Measurements from ENCODE around the gene GPR68.
"Not testable (repeated sequence)": the region's sequence is repeated elsewhere in the genome, so short reads cannot be mapped to it uniquely, and the experiment has no call there.

Gene GPR68

DNA sequence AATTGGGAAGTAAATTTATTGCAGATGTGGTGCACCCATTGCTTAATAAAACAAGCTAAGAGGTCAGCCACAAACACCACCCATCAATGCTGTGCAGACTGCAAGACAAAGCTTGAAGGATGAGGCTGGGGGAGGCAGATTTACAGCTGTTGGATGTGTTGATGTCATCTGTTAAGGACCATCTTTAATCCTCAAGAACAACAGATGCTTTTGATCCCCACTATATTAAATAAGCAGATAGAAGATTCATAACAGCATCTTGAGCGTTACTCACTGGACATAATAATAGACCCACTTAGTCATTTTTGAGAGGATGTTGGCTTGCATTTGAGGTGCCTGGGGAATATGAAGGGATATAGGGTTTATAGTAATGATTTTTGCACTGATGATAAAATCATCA is 58.8 kb downstream of the GPR68 start (continued):
- no peak for TF ChIP-seq ZNF561 (tag by site-specific recombination; IDR thresholded peaks at IDR 0.05; ENCODE audit: borderline replicate concordance)

DNA sequence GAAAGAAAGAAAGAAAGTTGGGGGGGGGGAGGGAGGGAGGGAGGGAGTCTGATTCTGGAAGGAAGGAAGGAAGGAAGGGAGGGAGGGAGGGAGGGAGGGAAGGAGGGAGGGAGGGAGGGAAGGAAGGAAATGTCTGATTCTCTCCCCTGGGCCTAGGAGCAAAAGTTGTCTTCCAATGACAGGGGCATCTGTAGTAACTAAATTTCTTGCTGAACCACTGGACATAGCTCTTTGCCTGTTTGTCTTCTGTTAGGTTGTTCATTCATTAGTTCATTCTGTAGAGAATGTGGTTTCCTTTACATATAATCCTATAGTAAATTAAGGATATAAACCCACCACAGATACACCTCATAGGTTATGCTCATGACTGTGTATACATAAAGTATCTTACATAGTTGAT is 59.9 kb downstream of the GPR68 start:
- no peaks in the 10 kb centered on the region for H3K4me1 ChIP-seq (ENCODE audit: control insufficient read depth, insufficient read depth, low read length)

DNA sequence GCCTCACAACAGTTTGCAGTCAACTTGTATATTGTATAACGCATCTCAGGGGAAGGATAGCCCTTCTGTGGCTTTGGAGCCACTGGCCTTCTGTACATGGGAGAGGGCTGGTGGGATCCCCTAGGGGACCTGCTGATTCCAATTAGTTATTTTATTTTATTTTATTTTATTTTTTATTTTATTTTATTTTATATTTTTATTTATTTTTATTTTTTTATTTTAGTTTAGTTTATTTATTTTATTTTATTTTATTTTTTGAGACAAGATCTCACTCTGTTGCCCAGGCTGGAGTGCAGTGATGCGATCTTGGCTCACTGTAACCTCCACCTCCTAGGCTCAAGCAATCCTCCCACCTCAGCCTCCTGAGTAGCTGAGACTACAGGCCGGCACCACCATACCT is 61.8 kb downstream of the GPR68 start:
- peaks cover 0 to 29% of the 10 kb centered on the region in 2 experiments; a peak in 2 of 3 replicates for H3K36me3 ChIP-seq (ENCODE audit: control insufficient read depth in 2 of 2, insufficient read depth in 1 of 2, low read length in 2 of 2)
- POLR2A ChIA-PET; H3K4me1 ChIP-seq (ENCODE audit: control insufficient read depth, insufficient read depth, low read length); H3K4me3 ChIP-seq (ENCODE audit: low read depth, low read length); H3K9me3 ChIP-seq (ENCODE audit: control insufficient read depth, insufficient read depth, low read depth, low read length); H3K27ac ChIP-seq (ENCODE audit: extremely low read depth, low read depth, low read length): not testable (repeated sequence)
- CTCF ChIA-PET: interaction anchor here (0.7 kb wide), 1 partner anchor 104 kb away, joined by 3 read pairs; no protein-coding TSS in a partner anchor

More for the DNA sequence above, 59.9 kb downstream of the GPR68 start:
- Histone ChIP-seq H3K36me3 (ENCODE audit: control insufficient read depth in 2 of 2, insufficient read depth in 1 of 2, low read length in 2 of 2) (peaks cover 0 to 41% of the 10 kb centered on the region in 2 experiments; a peak in 2 of 3 replicates), H3K9me3 (ENCODE audit: control insufficient read depth, insufficient read depth, low read depth, low read length) (no peaks in the 10 kb centered on the region), H3K27ac (ENCODE audit: extremely low read depth, low read depth, low read length) (no peak overlapping the region), H3K4me3 (ENCODE audit: low read depth, low read length) (no peak overlapping the region)
- POLR2A ChIA-PET: no interaction called here
- CTCF ChIA-PET: no interaction called here
- TF ChIP-seq FEZF1 (tag by site-specific recombination; IDR thresholded peaks at IDR 0.05): no peak
- no peak for TF ChIP-seq ZNF248 (tag by site-specific recombination; IDR thresholded peaks at IDR 0.05)
- TF ChIP-seq ZNF211 (tag by site-specific recombination; IDR thresholded peaks at IDR 0.05; ENCODE audit: low read depth): no peak
- TF ChIP-seq ZSCAN30 (tag by site-specific recombination; IDR thresholded peaks at IDR 0.05): no peak
- TF ChIP-seq ZNF19 (tag by site-specific recombination; IDR thresholded peaks at IDR 0.05; ENCODE audit: low read depth): no peak
- no peak for TF ChIP-seq ZSCAN16 (tag by site-specific recombination; IDR thresholded peaks at IDR 0.05)
- TF ChIP-seq ZNF354C (tag by site-specific recombination; IDR thresholded peaks at IDR 0.05; ENCODE audit: borderline replicate concordance, low read depth): no peak
- no peak for TF ChIP-seq ZNF473 (tag by site-specific recombination; IDR thresholded peaks at IDR 0.05)
- TF ChIP-seq YY1 (tag by site-specific recombination; IDR thresholded peaks at IDR 0.05): no peak
- TF ChIP-seq, protein P1, sequence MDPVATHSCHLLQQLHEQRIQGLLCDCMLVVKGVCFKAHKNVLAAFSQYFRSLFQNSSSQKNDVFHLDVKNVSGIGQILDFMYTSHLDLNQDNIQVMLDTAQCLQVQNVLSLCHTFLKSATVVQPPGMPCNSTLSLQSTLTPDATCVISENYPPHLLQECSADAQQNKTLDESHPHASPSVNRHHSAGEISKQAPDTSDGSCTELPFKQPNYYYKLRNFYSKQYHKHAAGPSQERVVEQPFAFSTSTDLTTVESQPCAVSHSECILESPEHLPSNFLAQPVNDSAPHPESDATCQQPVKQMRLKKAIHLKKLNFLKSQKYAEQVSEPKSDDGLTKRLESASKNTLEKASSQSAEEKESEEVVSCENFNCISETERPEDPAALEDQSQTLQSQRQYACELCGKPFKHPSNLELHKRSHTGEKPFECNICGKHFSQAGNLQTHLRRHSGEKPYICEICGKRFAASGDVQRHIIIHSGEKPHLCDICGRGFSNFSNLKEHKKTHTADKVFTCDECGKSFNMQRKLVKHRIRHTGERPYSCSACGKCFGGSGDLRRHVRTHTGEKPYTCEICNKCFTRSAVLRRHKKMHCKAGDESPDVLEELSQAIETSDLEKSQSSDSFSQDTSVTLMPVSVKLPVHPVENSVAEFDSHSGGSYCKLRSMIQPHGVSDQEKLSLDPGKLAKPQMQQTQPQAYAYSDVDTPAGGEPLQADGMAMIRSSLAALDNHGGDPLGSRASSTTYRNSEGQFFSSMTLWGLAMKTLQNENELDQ (tag by site-specific recombination; IDR thresholded peaks at IDR 0.05; ENCODE audit: low read depth): no peak
- TF ChIP-seq ZNF394 (tag by site-specific recombination; IDR thresholded peaks at IDR 0.05; ENCODE audit: borderline replicate concordance): no peak
- no peak for TF ChIP-seq ZNF223 (tag by site-specific recombination; IDR thresholded peaks at IDR 0.05)
- TF ChIP-seq ZNF776 (tag by site-specific recombination; IDR thresholded peaks at IDR 0.05; ENCODE audit: borderline replicate concordance): no peak
- TF ChIP-seq GLIS1 (tag by site-specific recombination; IDR thresholded peaks at IDR 0.05): no peak
- no peak for TF ChIP-seq ZBTB7A (tag by site-specific recombination; IDR thresholded peaks at IDR 0.05; ENCODE audit: low read depth)
- no peak for TF ChIP-seq SCRT2 (tag by site-specific recombination; IDR thresholded peaks at IDR 0.05)
- no peak for TF ChIP-seq GFI1B (tag by site-specific recombination; IDR thresholded peaks at IDR 0.05)
- TF ChIP-seq, protein P2, sequence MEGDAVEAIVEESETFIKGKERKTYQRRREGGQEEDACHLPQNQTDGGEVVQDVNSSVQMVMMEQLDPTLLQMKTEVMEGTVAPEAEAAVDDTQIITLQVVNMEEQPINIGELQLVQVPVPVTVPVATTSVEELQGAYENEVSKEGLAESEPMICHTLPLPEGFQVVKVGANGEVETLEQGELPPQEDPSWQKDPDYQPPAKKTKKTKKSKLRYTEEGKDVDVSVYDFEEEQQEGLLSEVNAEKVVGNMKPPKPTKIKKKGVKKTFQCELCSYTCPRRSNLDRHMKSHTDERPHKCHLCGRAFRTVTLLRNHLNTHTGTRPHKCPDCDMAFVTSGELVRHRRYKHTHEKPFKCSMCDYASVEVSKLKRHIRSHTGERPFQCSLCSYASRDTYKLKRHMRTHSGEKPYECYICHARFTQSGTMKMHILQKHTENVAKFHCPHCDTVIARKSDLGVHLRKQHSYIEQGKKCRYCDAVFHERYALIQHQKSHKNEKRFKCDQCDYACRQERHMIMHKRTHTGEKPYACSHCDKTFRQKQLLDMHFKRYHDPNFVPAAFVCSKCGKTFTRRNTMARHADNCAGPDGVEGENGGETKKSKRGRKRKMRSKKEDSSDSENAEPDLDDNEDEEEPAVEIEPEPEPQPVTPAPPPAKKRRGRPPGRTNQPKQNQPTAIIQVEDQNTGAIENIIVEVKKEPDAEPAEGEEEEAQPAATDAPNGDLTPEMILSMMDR (tag by site-specific recombination; IDR thresholded peaks at IDR 0.05): no peak
